Measurements from ENCODE around the gene B4GALNT2. TPM values are rescaled to one million over a fixed set of nuclear protein-coding genes. Genes with fewer than 3 reads are reported as not detected.

B4GALNT2 gene
- total RNA-seq, 1 donor from 2014 or later: not detected

DNA sequence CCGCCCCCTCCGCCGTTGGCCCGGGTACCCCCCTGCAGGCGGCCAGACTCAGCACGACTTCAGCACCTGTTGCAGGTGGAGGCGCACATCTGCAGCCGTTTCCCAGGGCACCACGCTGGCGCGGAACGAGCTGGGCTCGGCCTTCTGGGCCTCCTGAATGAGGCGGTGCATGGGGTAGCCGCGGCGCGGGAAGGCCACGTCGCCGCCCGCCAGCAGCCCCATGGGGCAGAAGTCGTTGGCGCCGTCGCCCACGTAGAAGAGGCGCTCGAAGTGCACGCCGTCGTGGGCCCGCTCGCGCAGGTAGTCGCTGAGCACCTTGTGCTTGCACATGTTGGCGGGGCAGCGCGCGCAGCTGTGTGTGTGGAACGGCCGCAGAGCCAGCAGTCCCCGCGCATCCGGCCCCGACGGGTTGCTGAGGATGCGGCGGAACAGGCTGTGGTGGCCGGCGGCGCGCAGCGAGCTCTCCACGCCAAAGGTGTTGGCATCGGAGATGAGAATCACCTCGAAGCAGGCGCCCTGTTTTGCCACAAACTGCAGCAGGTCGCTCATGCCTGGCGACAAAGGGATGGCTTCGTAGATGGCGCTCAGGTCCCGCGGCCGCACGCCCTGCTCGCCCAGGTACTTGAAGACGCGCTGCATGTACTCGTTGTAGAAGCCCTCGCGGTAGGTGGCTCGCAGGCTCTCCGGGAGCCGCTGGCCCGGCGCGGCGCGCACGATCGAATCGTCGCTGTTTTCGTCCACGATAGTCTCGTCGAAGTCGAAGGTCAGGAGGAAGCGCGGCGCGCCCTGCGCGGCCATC is 91.8 kb downstream of the B4GALNT2 start:
- Histone ChIP-seq H3K9me3 (no peaks in the 10 kb centered on the region), H3K27ac (no peak overlapping the region), H3K27me3 (peaks cover 3% of the 10 kb centered on the region), H3K4me3 (peak overlapping the region; percentile 28 to 30), H3K4me1 (no peaks in the 10 kb centered on the region), H3K36me3 (no peaks in the 10 kb centered on the region)
- DNase-seq (ENCODE audit: low spot score in 2 of 2): no peak
- intact Hi-C loops (cut with DNase I): no loop called here
- TF ChIP-seq, protein P1, sequence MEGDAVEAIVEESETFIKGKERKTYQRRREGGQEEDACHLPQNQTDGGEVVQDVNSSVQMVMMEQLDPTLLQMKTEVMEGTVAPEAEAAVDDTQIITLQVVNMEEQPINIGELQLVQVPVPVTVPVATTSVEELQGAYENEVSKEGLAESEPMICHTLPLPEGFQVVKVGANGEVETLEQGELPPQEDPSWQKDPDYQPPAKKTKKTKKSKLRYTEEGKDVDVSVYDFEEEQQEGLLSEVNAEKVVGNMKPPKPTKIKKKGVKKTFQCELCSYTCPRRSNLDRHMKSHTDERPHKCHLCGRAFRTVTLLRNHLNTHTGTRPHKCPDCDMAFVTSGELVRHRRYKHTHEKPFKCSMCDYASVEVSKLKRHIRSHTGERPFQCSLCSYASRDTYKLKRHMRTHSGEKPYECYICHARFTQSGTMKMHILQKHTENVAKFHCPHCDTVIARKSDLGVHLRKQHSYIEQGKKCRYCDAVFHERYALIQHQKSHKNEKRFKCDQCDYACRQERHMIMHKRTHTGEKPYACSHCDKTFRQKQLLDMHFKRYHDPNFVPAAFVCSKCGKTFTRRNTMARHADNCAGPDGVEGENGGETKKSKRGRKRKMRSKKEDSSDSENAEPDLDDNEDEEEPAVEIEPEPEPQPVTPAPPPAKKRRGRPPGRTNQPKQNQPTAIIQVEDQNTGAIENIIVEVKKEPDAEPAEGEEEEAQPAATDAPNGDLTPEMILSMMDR (IDR thresholded peaks at IDR 0.05): no peak

DNA sequence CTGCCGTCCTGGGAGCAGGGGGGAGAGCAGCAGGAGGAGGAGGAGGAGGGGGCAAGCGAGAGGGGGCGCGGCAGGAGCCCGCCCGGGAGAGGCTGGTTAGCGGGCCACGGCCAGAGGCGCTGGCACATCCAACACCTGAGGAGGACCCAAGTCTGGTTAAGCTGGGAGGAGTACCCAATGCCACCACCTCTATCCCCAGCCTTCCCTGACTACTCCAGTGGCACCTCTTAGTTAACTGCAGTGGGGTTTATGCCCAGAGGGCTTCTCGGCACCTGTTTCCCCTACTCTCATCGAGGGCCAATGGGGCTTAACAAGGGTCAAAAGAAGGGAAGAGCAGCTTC is 92.4 kb downstream of the B4GALNT2 start:
- Histone ChIP-seq H3K9me3 (no peaks in the 10 kb centered on the region), H3K36me3 (no peaks in the 10 kb centered on the region), H3K27me3 (peaks cover 3% of the 10 kb centered on the region), H3K27ac (no peak overlapping the region), H3K4me1 (peaks cover 0 to 2% of the 10 kb centered on the region in 2 donors), H3K4me3 (peak overlapping the region in 1 of 2 donors; percentile 28)
- DNase-seq (ENCODE audit: low spot score in 2 of 2): no peak
- TF ChIP-seq, protein P1 (IDR thresholded peaks at IDR 0.05): no peak
- intact Hi-C loops (cut with DNase I): no loop called here

DNA sequence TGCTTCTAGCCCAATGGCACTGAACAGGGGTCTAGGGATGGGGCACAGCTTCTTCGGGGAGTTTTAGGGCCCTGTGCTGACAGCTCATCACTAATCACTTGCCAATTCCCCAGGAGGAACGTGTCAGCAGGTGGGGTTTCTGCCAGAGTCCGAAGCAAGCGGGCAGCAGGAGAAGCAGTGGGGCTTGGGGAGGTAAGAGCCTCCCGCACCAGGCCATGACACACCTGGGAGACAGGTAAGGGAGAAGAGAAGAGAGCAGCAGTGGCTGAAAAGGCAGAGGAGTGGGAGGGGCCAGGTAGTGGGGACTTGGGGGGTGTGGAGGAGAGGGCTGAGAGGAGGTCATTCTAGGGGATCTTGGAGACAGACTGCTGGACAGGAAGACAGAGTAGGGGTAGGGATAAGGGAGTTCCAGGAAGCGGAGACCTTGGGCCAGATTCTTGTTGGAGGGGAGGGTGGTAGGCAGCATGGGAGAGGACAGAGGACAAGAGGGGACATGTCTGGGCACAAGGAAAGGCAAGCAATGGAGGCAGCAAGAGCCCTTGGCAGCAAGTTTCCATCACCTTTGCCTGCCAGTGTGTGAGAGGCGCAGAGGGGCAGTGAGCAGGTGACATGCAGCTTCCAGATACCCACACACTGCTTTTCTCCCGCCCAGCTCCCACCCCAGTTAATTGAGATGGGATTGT is 93.1 kb downstream of the B4GALNT2 start:
- no peak overlapping the region for H3K27ac ChIP-seq
- no peaks in the 10 kb centered on the region for H3K36me3 ChIP-seq
- TF ChIP-seq, protein P1 (IDR thresholded peaks at IDR 0.05): no peak
- peaks cover 3% of the 10 kb centered on the region for H3K27me3 ChIP-seq
- H3K9me3 ChIP-seq: no peaks in the 10 kb centered on the region
- DNase-seq (ENCODE audit: low spot score in 2 of 2): no peak
- no peak overlapping the region for H3K4me3 ChIP-seq
- peaks cover 0 to 9% of the 10 kb centered on the region in 2 donors for H3K4me1 ChIP-seq
- intact Hi-C loops (cut with DNase I): loop anchor here (2.0 kb wide), 1 partner anchor 65 kb away; no protein-coding TSS in a partner anchor

Other genes starting within 250 kb of the B4GALNT2 start
- gene ATP5MC1, start 240.0 kb upstream of the B4GALNT2 start, total RNA-seq: 173 TPM
- 68.8 TPM for gene UBE2Z, start 224.4 kb upstream of the B4GALNT2 start, total RNA-seq
- 36.5 TPM for gene SNF8, start 187.9 kb upstream of the B4GALNT2 start, total RNA-seq
- not detected for gene GIP, start 164.2 kb upstream of the B4GALNT2 start, total RNA-seq
- not detected for gene IGF2BP1, start 135.4 kb upstream of the B4GALNT2 start, total RNA-seq
- gene GNGT2, start 77.8 kb downstream of the B4GALNT2 start, total RNA-seq: not detected
- gene ABI3, start 77.9 kb downstream of the B4GALNT2 start, total RNA-seq: 35.1 TPM
- not detected for gene PHOSPHO1, start 98.0 kb downstream of the B4GALNT2 start, total RNA-seq
- 13.5 TPM for gene ZNF652, start 229.5 kb downstream of the B4GALNT2 start, total RNA-seq

All from ascending aorta (tissue), 2 donors.